HepG2 (cell line): ENCODE data around the gene PRDM10. TPM values are rescaled to one million over a fixed set of nuclear protein-coding genes. Genes with fewer than 3 reads are reported as not detected.

Experiments used
- ARNTL ChIP-seq: sonication (generic); formaldehyde crosslinking; IDR thresholded peaks from 2 replicates; pipeline ENCODE4 v1.4.0; 2020; ENCODE audit warnings: mild to moderate bottlenecking, missing genetic modification reagents
- ATM ChIP-seq: fragments of 450-650 bp; IDR thresholded peaks from 2 replicates; pipeline ENCODE4 v1.7.1; 2017; ENCODE audit warnings: mild to moderate bottlenecking, borderline replicate concordance
- CBFB ChIP-seq: sonication (generic); formaldehyde crosslinking; IDR thresholded peaks from 2 replicates; pipeline ENCODE4 v1.4.0; 2020; ENCODE audit warnings: missing genetic modification reagents
- EED ChIP-seq: sonication (generic); formaldehyde crosslinking; IDR thresholded peaks from 2 replicates; pipeline ENCODE4 v1.5.0; 2020; ENCODE audit warnings: mild to moderate bottlenecking, missing genetic modification reagents
- FOXP1 ChIP-seq, 2 experiments: fragments of 450-650 bp in 1 of 2; IDR thresholded peaks; 2 replicates each; pipeline ENCODE4 v1.6.1; 2017 to 2018; ENCODE audit warnings: antibody characterized with exemption in 1 of 2
- HNRNPK ChIP-seq: fragments of 200-400 bp; formaldehyde crosslinking; IDR thresholded peaks from 2 replicates; pipeline ENCODE4 v1.6.1; 2018; ENCODE audit warnings: low read length, low read depth, moderate library complexity, mild to moderate bottlenecking; ENCODE audit not compliant: poor library complexity, severe bottlenecking
- KDM5B ChIP-seq: sonication (generic); formaldehyde crosslinking; IDR thresholded peaks from 2 replicates; pipeline ENCODE4 v1.4.0; 2020; ENCODE audit warnings: missing genetic modification reagents, mild to moderate bottlenecking, borderline replicate concordance
- KLF6 ChIP-seq: IDR thresholded peaks from 2 replicates; pipeline ENCODE4 v1.8.0; 2016; ENCODE audit warnings: missing biosample characterization, missing genetic modification reagents
- RAD21 ChIP-seq: fragments of 450-650 bp; formaldehyde crosslinking; IDR thresholded peaks from 2 replicates; pipeline ENCODE4 v1.5.0; 2020; ENCODE audit warnings: mild to moderate bottlenecking
- RAD51 ChIP-seq: fragments of 450-650 bp; IDR thresholded peaks from 2 replicates; pipeline ENCODE4 v1.6.1; 2016; ENCODE audit warnings: borderline replicate concordance
- SMC3 ChIP-seq: IDR thresholded peaks from 2 replicates; pipeline ENCODE4 v1.6.1; 2011; ENCODE audit warnings: low read length, improper control_type of control experiment
- TBX2 ChIP-seq: sonication (generic); formaldehyde crosslinking; IDR thresholded peaks from 2 replicates; pipeline ENCODE4 v1.5.0; 2020; ENCODE audit warnings: missing genetic modification reagents, mild to moderate bottlenecking, borderline replicate concordance
- TFDP2 ChIP-seq: sonication (generic); formaldehyde crosslinking; IDR thresholded peaks from 2 replicates; pipeline ENCODE4 v1.4.0; 2020; ENCODE audit warnings: missing genetic modification reagents
- ZFP62 ChIP-seq: sonication (generic); formaldehyde crosslinking; IDR thresholded peaks from 2 replicates; pipeline ENCODE4 v1.4.0; 2020; ENCODE audit warnings: missing genetic modification reagents
- ZFP82 ChIP-seq: sonication (generic); formaldehyde crosslinking; IDR thresholded peaks from 2 replicates; pipeline ENCODE4 v1.5.1; 2020; ENCODE audit warnings: mild to moderate bottlenecking, missing genetic modification reagents, borderline replicate concordance
- ZNF121 ChIP-seq: sonication (generic); formaldehyde crosslinking; IDR thresholded peaks from 2 replicates; pipeline ENCODE4 v1.5.0; 2020; ENCODE audit warnings: mild to moderate bottlenecking, missing genetic modification reagents
- ZNF232 ChIP-seq: sonication (generic); formaldehyde crosslinking; IDR thresholded peaks from 2 replicates; pipeline ENCODE4 v1.4.0; 2020; ENCODE audit warnings: missing genetic modification reagents, borderline replicate concordance
- ZNF337 ChIP-seq: sonication (generic); formaldehyde crosslinking; IDR thresholded peaks from 2 replicates; pipeline ENCODE4 v1.5.1; 2020; ENCODE audit warnings: missing genetic modification reagents, low read depth, mild to moderate bottlenecking, borderline replicate concordance
- ZNF580 ChIP-seq: IDR thresholded peaks from 2 replicates; pipeline ENCODE4 v1.6.1; 2016; ENCODE audit warnings: low read depth, borderline replicate concordance
- polyA plus RNA-seq, 8 experiments: library from polyadenylated mRNA; depleted of rRNA in 3 of 8; stranded (reverse) in 7 of 8; unstranded in 1 of 8; fragments of >200 nt; fragmentation: Illumina TruSeq in 4 of 8; extraction: Trizol in 4 of 8; gene quantifications; 2 replicates each; pipeline versions ENCODE4 v1.2.1 to v1.2.3, GENCODE V29; 2011 to 2016; ENCODE audit warnings: low read depth in 4 of 8, missing spikeins in 1 of 8, mixed read lengths in 1 of 8; ENCODE audit not compliant: insufficient read depth in 1 of 8
- total RNA-seq, 5 experiments: library from RNA; depleted of rRNA; stranded (reverse); fragments of >200 nt; fragmentation: Illumina TruSeq; extraction: Trizol; gene quantifications; 2 replicates each; pipeline ENCODE4 v1.2.3, GENCODE V29; 2016; ENCODE audit warnings: low read depth in 1 of 5
- TF ChIP-seq, protein P1 (sequence below), 2 experiments: sonication (generic) in 1 of 2; formaldehyde crosslinking in 1 of 2; IDR thresholded peaks; 2 replicates each; pipeline versions ENCODE4 v1.4.0 to v1.6.1; 2018 to 2020; ENCODE audit warnings: missing genetic modification reagents in 2 of 2, borderline replicate concordance in 1 of 2, low read depth in 1 of 2, mild to moderate bottlenecking in 1 of 2, missing biosample characterization in 1 of 2
- TF ChIP-seq, protein P2 (sequence below): sonication (generic); formaldehyde crosslinking; IDR thresholded peaks from 2 replicates; pipeline ENCODE4 v1.5.0; 2020; ENCODE audit warnings: missing genetic modification reagents
- TF ChIP-seq, protein P3 (sequence below): sonication (generic); formaldehyde crosslinking; IDR thresholded peaks from 2 replicates; pipeline ENCODE4 v1.4.0; 2020; ENCODE audit warnings: missing genetic modification reagents

Gene PRDM10
- total and polyA plus RNA-seq, 2 of the 13 experiments (the other 11 are each of a cell fraction or from before 2014, with no cell fraction given) = 5.7 to 5.8 TPM

- TF ChIP-seq, protein P1, sequence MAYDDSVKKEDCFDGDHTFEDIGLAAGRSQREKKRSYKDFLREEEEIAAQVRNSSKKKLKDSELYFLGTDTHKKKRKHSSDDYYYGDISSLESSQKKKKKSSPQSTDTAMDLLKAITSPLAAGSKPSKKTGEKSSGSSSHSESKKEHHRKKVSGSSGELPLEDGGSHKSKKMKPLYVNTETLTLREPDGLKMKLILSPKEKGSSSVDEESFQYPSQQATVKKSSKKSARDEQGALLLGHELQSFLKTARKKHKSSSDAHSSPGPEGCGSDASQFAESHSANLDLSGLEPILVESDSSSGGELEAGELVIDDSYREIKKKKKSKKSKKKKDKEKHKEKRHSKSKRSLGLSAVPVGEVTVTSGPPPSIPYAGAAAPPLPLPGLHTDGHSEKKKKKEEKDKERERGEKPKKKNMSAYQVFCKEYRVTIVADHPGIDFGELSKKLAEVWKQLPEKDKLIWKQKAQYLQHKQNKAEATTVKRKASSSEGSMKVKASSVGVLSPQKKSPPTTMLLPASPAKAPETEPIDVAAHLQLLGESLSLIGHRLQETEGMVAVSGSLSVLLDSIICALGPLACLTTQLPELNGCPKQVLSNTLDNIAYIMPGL (CRISPR knock-in tag; IDR thresholded peaks at IDR 0.05; ENCODE audit: borderline replicate concordance in 1 of 2, low read depth in 1 of 2) = peak; percentile 69 to 73
- TF ChIP-seq ZNF580 = 0 out of 2 replicates have a peak, but pooled peaks have one; percentile 54
- TF ChIP-seq ZNF232 (CRISPR knock-in tag) = 0 out of 2 replicates have a peak, but pooled peaks have one; percentile 44
- peak; percentile 86 for TF ChIP-seq HNRNPK
- TF ChIP-seq ZNF121 (CRISPR knock-in tag) = 0 out of 2 replicates have a peak, but pooled peaks have one; percentile 42
- peak; percentile 33 for TF ChIP-seq CBFB (CRISPR knock-in tag)
- peak; percentile 73; the same call in 1 of the 2 replicates for TF ChIP-seq ZFP82 (CRISPR knock-in tag)
- peak; percentile 40; the same call in 1 of the 2 replicates for TF ChIP-seq TBX2 (CRISPR knock-in tag)
- TF ChIP-seq KLF6 (CRISPR knock-in tag) = 0 out of 2 replicates have a peak, but pooled peaks have one; percentile 47
- TF ChIP-seq RAD51 = no peak
- 0 out of 2 replicates have a peak, but pooled peaks have one; percentile 27 for TF ChIP-seq KDM5B (CRISPR knock-in tag)
- TF ChIP-seq ATM = no peak
- peak; percentile 24; the same call in 1 of the 2 replicates for TF ChIP-seq EED
- no peak for TF ChIP-seq FOXP1 (IDR thresholded peaks at IDR 0.05)
- TF ChIP-seq FOXP1 (CRISPR knock-in tag; IDR thresholded peaks at IDR 0.05) = no peak
- TF ChIP-seq ZNF337 (CRISPR knock-in tag) = no peak
- 0 out of 2 replicates have a peak, but pooled peaks have one; percentile 20 for TF ChIP-seq RAD21 (CRISPR knock-in tag)
- TF ChIP-seq ZFP62 (CRISPR knock-in tag) = no peak
- TF ChIP-seq, protein P2, sequence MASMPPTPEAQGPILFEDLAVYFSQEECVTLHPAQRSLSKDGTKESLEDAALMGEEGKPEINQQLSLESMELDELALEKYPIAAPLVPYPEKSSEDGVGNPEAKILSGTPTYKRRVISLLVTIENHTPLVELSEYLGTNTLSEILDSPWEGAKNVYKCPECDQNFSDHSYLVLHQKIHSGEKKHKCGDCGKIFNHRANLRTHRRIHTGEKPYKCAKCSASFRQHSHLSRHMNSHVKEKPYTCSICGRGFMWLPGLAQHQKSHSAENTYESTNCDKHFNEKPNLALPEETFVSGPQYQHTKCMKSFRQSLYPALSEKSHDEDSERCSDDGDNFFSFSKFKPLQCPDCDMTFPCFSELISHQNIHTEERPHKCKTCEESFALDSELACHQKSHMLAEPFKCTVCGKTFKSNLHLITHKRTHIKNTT (CRISPR knock-in tag) = no peak
- no peak for TF ChIP-seq SMC3
- no peak for TF ChIP-seq ARNTL (CRISPR knock-in tag)
- peak; percentile 10; the same call in 1 of the 2 replicates for TF ChIP-seq TFDP2 (CRISPR knock-in tag)
- TF ChIP-seq, protein P3, sequence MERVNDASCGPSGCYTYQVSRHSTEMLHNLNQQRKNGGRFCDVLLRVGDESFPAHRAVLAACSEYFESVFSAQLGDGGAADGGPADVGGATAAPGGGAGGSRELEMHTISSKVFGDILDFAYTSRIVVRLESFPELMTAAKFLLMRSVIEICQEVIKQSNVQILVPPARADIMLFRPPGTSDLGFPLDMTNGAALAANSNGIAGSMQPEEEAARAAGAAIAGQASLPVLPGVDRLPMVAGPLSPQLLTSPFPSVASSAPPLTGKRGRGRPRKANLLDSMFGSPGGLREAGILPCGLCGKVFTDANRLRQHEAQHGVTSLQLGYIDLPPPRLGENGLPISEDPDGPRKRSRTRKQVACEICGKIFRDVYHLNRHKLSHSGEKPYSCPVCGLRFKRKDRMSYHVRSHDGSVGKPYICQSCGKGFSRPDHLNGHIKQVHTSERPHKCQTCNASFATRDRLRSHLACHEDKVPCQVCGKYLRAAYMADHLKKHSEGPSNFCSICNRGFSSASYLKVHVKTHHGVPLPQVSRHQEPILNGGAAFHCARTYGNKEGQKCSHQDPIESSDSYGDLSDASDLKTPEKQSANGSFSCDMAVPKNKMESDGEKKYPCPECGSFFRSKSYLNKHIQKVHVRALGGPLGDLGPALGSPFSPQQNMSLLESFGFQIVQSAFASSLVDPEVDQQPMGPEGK (CRISPR knock-in tag) = no peak; the same call in 1 of the 2 replicates
Measured at GRCh38 chr11:129895126-129896041, 107.3 kb downstream of the PRDM10 start, which contains the start of gene NFRKB (continued).
